Natural killer cell (primary cell): Measurements from ENCODE around the gene TRAM2. TPM values are rescaled to one million over a fixed set of nuclear protein-coding genes. Genes with fewer than 3 reads are reported as not detected.

Source experiments
- ATAC-seq, 3 donors: fragments of 150-1000 bp in 2 of 3; fragments of 200-7000 bp in 1 of 3; cut with Tn5 transposase; 1 replicate in 1 of 3; 2 replicates in 2 of 3; pipeline ENCODE4 v1.10.0; 2021; ENCODE audit warnings: mild to moderate bottlenecking in 2 of 3, moderate library complexity in 2 of 3
- DNase-seq, 2 donors: peaks; one replicate each; pipeline versions ENCODE4 v3.0.0 to v3.0.0-alpha.2; 2013 to 2021; ENCODE audit warnings: mixed read lengths in 1 of 2
- H3K27ac ChIP-seq: one replicate; pipeline ENCODE4 v1.5.1; 2013; ENCODE audit warnings: mild to moderate bottlenecking, low read length
- H3K27me3 ChIP-seq: one replicate; pipeline ENCODE4 v1.6.1; 2013; ENCODE audit warnings: low read length; ENCODE audit not compliant: control insufficient read depth, insufficient read depth
- H3K36me3 ChIP-seq: one replicate; pipeline ENCODE4 v1.6.1; 2013; ENCODE audit warnings: low read length; ENCODE audit not compliant: control insufficient read depth, insufficient read depth
- H3K4me1 ChIP-seq: one replicate; pipeline ENCODE4 v1.6.1; 2013; ENCODE audit warnings: low read length; ENCODE audit not compliant: control insufficient read depth, insufficient read depth
- H3K4me3 ChIP-seq: one replicate; pipeline ENCODE4 v1.5.1; 2013; ENCODE audit warnings: low read length
- H3K9me3 ChIP-seq: one replicate; pipeline ENCODE4 v1.6.1; 2013; ENCODE audit warnings: low read length; ENCODE audit not compliant: control insufficient read depth, insufficient read depth
- H3K27ac Mint-ChIP-seq, 2 donors: one replicate each; pipeline ENCODE4 v1.8.0; 2022; ENCODE audit warnings: mild to moderate bottlenecking in 2 of 2, mixed read lengths in 2 of 2, moderate library complexity in 1 of 2
- H3K27me3 Mint-ChIP-seq, 2 donors: one replicate each; pipeline ENCODE4 v1.8.0; 2022; ENCODE audit warnings: low read depth in 2 of 2, mixed read lengths in 2 of 2
- H3K36me3 Mint-ChIP-seq: one replicate; pipeline ENCODE4 v1.8.0; 2022; ENCODE audit warnings: mixed read lengths
- H3K4me1 Mint-ChIP-seq, 2 donors: one replicate each; pipeline ENCODE4 v1.8.0; 2022; ENCODE audit warnings: mixed read lengths in 2 of 2
- H3K4me3 Mint-ChIP-seq: one replicate; pipeline ENCODE4 v1.8.0; 2022; ENCODE audit warnings: mild to moderate bottlenecking, moderate library complexity, mixed read lengths
- H3K9me3 Mint-ChIP-seq, 2 donors: one replicate each; pipeline ENCODE4 v1.8.0; 2022; ENCODE audit warnings: mixed read lengths in 2 of 2
- WGBS: methylation state at CpG from one replicate; pipeline ENCODE4 v1.1.7; 2013; ENCODE audit warnings: missing lambda C conversion rate; ENCODE audit not compliant: insufficient coverage; 5-methylcytosine and 5-hydroxymethylcytosine counted together
- intact Hi-C: fragments of 100-400 bp; cut with micrococcal nuclease; formaldehyde crosslinking; loops from one replicate; pipeline ENCODE4 v1.14.2; 2022
- total RNA-seq, 4 donors: library from RNA; stranded (reverse); fragments of 120-200 nt in 1 of 4; gene quantifications; one replicate each; pipeline versions ENCODE4 v1.2.3 to v1.2.4, GENCODE V29; 2013 to 2022
- TF ChIP-seq, protein P1 (sequence below): fragments of 200-600 bp; IDR thresholded peaks from one replicate; pipeline ENCODE4 v1.8.0; 2022; ENCODE audit warnings: antibody characterized with exemption

The TRAM2 gene
- total RNA-seq, 3 donors from 2014 or later (not counting 1 experiment from before 2014, with no cell fraction given), result 16.2 to 20.0 (median 19.2) TPM

DNA sequence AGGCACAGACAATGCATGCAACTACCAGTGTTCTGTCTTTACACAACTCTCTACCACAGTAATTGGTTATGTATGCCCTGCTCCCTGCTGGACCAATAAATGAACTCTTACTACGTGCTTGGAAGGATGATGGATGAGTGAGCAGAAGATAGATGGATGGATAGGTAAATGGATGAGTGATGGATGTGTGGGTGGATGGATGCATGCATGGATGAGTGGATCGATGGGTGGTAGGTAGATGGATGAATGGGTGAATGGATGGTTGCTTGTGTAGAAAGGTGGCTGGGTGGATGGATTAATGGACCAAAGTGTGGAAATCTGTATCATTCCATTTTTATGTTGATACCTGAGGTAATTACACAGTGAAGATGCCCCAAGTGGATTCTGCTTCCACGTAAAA, 10.1 kb upstream of the TRAM2 start:
- ATAC-seq, result no peak
- no peak for DNase-seq
- Histone ChIP-seq H3K4me3 (no peak overlapping the region), H3K4me1 (no peaks in the 10 kb centered on the region), H3K36me3 (no peaks in the 10 kb centered on the region), H3K9me3 (no peaks in the 10 kb centered on the region), H3K27ac (no peak overlapping the region), H3K27me3 (no peaks in the 10 kb centered on the region)
- WGBS, result 85% methylated on average over 3 of the region's 3 CpGs
- intact Hi-C loops, result no loop called here
- Mint-ChIP-seq H3K4me3 (no peak overlapping the region), H3K27ac (no peak overlapping the region), H3K9me3 (no peaks in the 10 kb centered on the region), H3K36me3 (no peaks in the 10 kb centered on the region), H3K4me1 (no peaks in the 10 kb centered on the region), H3K27me3 (peaks cover 0 to 2% of the 10 kb centered on the region in 2 donors)
- TF ChIP-seq, protein P1, sequence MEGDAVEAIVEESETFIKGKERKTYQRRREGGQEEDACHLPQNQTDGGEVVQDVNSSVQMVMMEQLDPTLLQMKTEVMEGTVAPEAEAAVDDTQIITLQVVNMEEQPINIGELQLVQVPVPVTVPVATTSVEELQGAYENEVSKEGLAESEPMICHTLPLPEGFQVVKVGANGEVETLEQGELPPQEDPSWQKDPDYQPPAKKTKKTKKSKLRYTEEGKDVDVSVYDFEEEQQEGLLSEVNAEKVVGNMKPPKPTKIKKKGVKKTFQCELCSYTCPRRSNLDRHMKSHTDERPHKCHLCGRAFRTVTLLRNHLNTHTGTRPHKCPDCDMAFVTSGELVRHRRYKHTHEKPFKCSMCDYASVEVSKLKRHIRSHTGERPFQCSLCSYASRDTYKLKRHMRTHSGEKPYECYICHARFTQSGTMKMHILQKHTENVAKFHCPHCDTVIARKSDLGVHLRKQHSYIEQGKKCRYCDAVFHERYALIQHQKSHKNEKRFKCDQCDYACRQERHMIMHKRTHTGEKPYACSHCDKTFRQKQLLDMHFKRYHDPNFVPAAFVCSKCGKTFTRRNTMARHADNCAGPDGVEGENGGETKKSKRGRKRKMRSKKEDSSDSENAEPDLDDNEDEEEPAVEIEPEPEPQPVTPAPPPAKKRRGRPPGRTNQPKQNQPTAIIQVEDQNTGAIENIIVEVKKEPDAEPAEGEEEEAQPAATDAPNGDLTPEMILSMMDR, result no peak

DNA sequence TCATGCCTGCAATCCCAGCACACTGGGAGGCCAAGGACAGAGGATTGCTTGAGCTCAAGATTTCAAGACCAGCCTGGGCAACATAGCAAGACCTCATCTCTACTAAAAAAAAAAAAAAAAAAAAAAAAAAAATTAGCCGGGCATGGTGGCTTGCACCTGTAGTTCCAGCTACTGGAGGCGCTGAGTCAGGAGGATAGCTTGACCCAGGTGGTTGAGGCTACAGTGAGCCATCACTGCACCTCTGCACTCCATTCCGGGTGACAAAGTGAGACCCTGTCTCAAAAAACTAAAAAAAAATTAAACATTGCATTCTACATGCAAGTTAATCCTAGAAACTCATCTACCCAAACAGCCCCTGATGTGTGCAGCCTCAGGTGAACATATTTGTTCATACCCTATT, 7.3 kb upstream of the TRAM2 start:
- Histone ChIP-seq H3K9me3 (no peaks in the 10 kb centered on the region), H3K36me3 (no peaks in the 10 kb centered on the region), H3K27ac (no peak overlapping the region), H3K4me1 (no peaks in the 10 kb centered on the region), H3K27me3 (no peaks in the 10 kb centered on the region), H3K4me3 (no peak overlapping the region)
- intact Hi-C loops, result no loop called here
- H3K9me3 Mint-ChIP-seq, result no peaks in the 10 kb centered on the region
- no peak for ATAC-seq
- H3K27me3 Mint-ChIP-seq, result peaks cover 0 to 2% of the 10 kb centered on the region in 2 donors
- no peaks in the 10 kb centered on the region for H3K36me3 Mint-ChIP-seq
- no peak for DNase-seq
- no peaks in the 10 kb centered on the region for H3K4me1 Mint-ChIP-seq
- 100% methylated on average over 3 of the region's 3 CpGs for WGBS
- no peak overlapping the region for H3K4me3 Mint-ChIP-seq
- H3K27ac Mint-ChIP-seq, result no peak overlapping the region
- TF ChIP-seq, protein P1, result no peak

DNA sequence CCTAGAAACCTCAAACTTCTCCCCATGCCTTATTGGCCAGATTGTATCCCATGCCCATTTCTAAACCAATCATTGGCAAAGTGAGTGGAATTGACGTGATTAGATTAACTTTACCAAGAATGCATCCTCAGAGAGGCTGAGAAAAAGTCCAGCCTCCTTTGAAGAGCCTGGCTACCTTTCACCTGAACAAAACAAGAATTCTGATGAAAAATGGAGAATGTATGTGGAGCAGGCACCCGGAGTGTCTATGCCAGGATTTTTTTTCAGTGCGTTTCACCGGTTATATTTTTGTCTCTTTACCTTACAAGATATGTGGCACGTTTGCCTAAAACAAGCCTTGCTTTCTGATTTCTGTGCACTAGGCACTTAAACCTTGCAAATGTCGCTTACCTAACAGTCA, 6.1 kb upstream of the TRAM2 start:
- Mint-ChIP-seq H3K27me3 (peaks cover 0 to 2% of the 10 kb centered on the region in 2 donors), H3K27ac (no peak overlapping the region)
- intact Hi-C loops, result no loop called here

DNA sequence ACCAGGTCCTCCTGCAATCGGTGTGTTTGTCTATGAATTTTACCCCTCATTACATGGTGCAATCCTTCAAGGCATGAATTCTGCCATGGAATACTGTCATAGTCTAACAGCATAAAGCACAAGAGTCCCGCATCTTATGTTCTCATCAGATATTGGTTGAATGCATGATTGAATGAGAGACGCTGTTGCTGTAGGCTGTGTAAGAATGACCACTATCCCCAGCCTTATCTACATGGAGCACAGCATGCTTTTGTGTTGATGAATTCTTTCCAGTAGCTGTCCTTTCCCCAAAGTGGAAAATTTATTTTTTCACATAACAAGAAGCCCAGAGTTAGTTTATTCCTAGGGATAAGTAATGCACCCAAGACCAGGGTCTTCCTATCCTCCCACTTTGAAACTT, 5.6 kb upstream of the TRAM2 start:
- peaks cover 0 to 2% of the 10 kb centered on the region in 2 donors for H3K27me3 Mint-ChIP-seq
- no peaks in the 10 kb centered on the region for H3K27me3 ChIP-seq
- H3K4me3 ChIP-seq, result no peak overlapping the region
- no peaks in the 10 kb centered on the region for H3K36me3 ChIP-seq
- intact Hi-C loops, result no loop called here
- ATAC-seq (no peak), DNase-seq (no peak)
- no peak overlapping the region for H3K4me3 Mint-ChIP-seq
- peaks cover 2% of the 10 kb centered on the region for H3K4me1 ChIP-seq
- no peak overlapping the region for H3K27ac Mint-ChIP-seq
- no peaks in the 10 kb centered on the region for H3K36me3 Mint-ChIP-seq
- peaks cover 3 to 4% of the 10 kb centered on the region in 2 donors for H3K4me1 Mint-ChIP-seq
- TF ChIP-seq, protein P1, result no peak
- H3K9me3 Mint-ChIP-seq, result no peaks in the 10 kb centered on the region
- WGBS, result 91% methylated on average over 2 of the region's 3 CpGs
- no peaks in the 10 kb centered on the region for H3K9me3 ChIP-seq
- H3K27ac ChIP-seq, result no peak overlapping the region

More for the DNA sequence above, 6.1 kb upstream of the TRAM2 start:
- Histone ChIP-seq H3K4me1 (no peaks in the 10 kb centered on the region), H3K4me3 (no peak overlapping the region), H3K9me3 (no peaks in the 10 kb centered on the region), H3K36me3 (no peaks in the 10 kb centered on the region), H3K27ac (no peak overlapping the region), H3K27me3 (no peaks in the 10 kb centered on the region)
- no peaks in the 10 kb centered on the region for H3K4me1 Mint-ChIP-seq
- no peaks in the 10 kb centered on the region for H3K36me3 Mint-ChIP-seq
- H3K9me3 Mint-ChIP-seq, result no peaks in the 10 kb centered on the region
- H3K4me3 Mint-ChIP-seq, result no peak overlapping the region
- TF ChIP-seq, protein P1, result no peak
- DNase-seq (no peak), ATAC-seq (no peak)
- 94% methylated on average over 6 of the region's 6 CpGs for WGBS
